B cell (primary cell): Measurements from ENCODE around the gene ADAMTS17. TPM values are rescaled to one million over a fixed set of nuclear protein-coding genes. Genes with fewer than 3 reads are reported as not detected.

Experiments used
- ATAC-seq: fragments of 200-7000 bp; cut with Tn5 transposase; one replicate; pipeline ENCODE4 v1.10.0; 2021; ENCODE audit warnings: low read depth, mild to moderate bottlenecking, moderate number of reproducible peaks, moderate library complexity
- CTCF ChIA-PET: fragments of 350-600 bp; sonication (Branson Sonifier 250); formaldehyde crosslinking; loops from one replicate; lab custom pipeline; 2021; ENCODE audit warnings: antibody characterized with exemption, inconsistent platforms; lab: Charles Lee
- POLR2A ChIA-PET: fragments of 350-600 bp; sonication (Branson Sonifier 250); formaldehyde crosslinking; loops from one replicate; lab custom pipeline; 2021; ENCODE audit warnings: antibody characterized with exemption; lab: Charles Lee
- DNase-seq: peaks from one replicate; pipeline ENCODE4 v3.0.0; 2013
- H2AFZ ChIP-seq: 2 replicates; pipeline ENCODE4 v1.6.1; 2012; ENCODE audit warnings: mild to moderate bottlenecking, low read depth, low read length; ENCODE audit not compliant: insufficient read depth, poor library complexity, severe bottlenecking
- H3K27ac ChIP-seq, 2 donors: 1 replicate in 1 of 2; 2 replicates in 1 of 2; pipeline ENCODE4 v1.5.1; 2012 to 2013; ENCODE audit warnings: low read length in 2 of 2, mild to moderate bottlenecking in 2 of 2, moderate library complexity in 1 of 2
- H3K27me3 ChIP-seq, 4 experiments: fragments of 200-600 bp in 1 of 4; sonication (generic) in 1 of 4; replicated peaks in 1 of 4; 1 replicate in 2 of 4; 2 replicates in 2 of 4; pipeline versions ENCODE4 v1.6.1 to v1.7.0; 2013 to 2016; ENCODE audit warnings: low read length in 3 of 4, mild to moderate bottlenecking in 2 of 4, mixed read lengths in 1 of 4, moderate library complexity in 1 of 4; ENCODE audit not compliant: insufficient read depth in 4 of 4, control insufficient read depth in 3 of 4; ENCODE audit errors: control extremely low read depth in 1 of 4
- H3K36me3 ChIP-seq, 2 experiments: replicated peaks in 1 of 2; 1 replicate in 1 of 2; 2 replicates in 1 of 2; pipeline versions ENCODE4 v1.6.1 to v1.7.1; 2013; ENCODE audit warnings: low read length in 1 of 2; ENCODE audit not compliant: insufficient read depth in 2 of 2, control insufficient read depth in 1 of 2; ENCODE audit errors: control extremely low read depth in 1 of 2, extremely low read depth in 1 of 2
- H3K4me1 ChIP-seq, 2 donors: fragments of 200-600 bp in 1 of 2; sonication (generic) in 1 of 2; 1 replicate in 1 of 2; 2 replicates in 1 of 2; pipeline versions ENCODE4 v1.5.1 to v1.6.1; 2013 to 2017; ENCODE audit warnings: low read length in 2 of 2; ENCODE audit not compliant: control insufficient read depth in 2 of 2, insufficient read depth in 2 of 2
- H3K4me2 ChIP-seq: replicated peaks from 2 replicates; pipeline ENCODE3; 2012; ENCODE audit warnings: mild to moderate bottlenecking, low read depth, low read length; ENCODE audit not compliant: poor library complexity, severe bottlenecking
- H3K4me3 ChIP-seq, 5 experiments: fragments of 200-600 bp in 1 of 5; sonication (generic) in 1 of 5; 1 replicate in 3 of 5; 2 replicates in 2 of 5; pipeline versions ENCODE4 v1.5.1 to v1.7.0; 2011 to 2016; ENCODE audit warnings: low read length in 4 of 5, mild to moderate bottlenecking in 4 of 5, low read depth in 2 of 5, control low read depth in 1 of 5, moderate library complexity in 1 of 5; ENCODE audit not compliant: insufficient read depth in 1 of 5; ENCODE audit errors: control extremely low read depth in 1 of 5, extremely low read depth in 1 of 5
- H3K79me2 ChIP-seq: fragments of 200-600 bp; sonication (generic); one replicate; pipeline ENCODE4 v1.6.0; 2016; ENCODE audit warnings: low read length; ENCODE audit not compliant: control insufficient read depth, insufficient read depth
- H3K9ac ChIP-seq: fragments of 200-600 bp; sonication (generic); 2 replicates; pipeline ENCODE4 v1.6.1; 2017; ENCODE audit warnings: mild to moderate bottlenecking, low read length, moderate library complexity
- H3K9me3 ChIP-seq, 3 donors: one replicate each; pipeline versions ENCODE4 v1.6.1 to v1.7.1; 2013; ENCODE audit warnings: low read length in 2 of 3; ENCODE audit not compliant: control insufficient read depth in 2 of 3, insufficient read depth in 1 of 3; ENCODE audit errors: control extremely low read depth in 1 of 3
- H4K20me1 ChIP-seq: 2 replicates; pipeline ENCODE4 v1.6.0; 2012; ENCODE audit warnings: mild to moderate bottlenecking, low read length; ENCODE audit not compliant: insufficient read depth, control insufficient read depth, poor library complexity, severe bottlenecking
- H3K27ac Mint-ChIP-seq: one replicate; pipeline ENCODE4 v1.8.0; 2021; ENCODE audit warnings: mixed read lengths
- H3K27me3 Mint-ChIP-seq: one replicate; pipeline ENCODE4 v1.8.0; 2021; ENCODE audit warnings: mixed read lengths
- H3K4me1 Mint-ChIP-seq: one replicate; pipeline ENCODE4 v1.8.0; 2021; ENCODE audit warnings: mixed read lengths
- H3K4me3 Mint-ChIP-seq: one replicate; pipeline ENCODE4 v1.8.0; 2021; ENCODE audit warnings: mixed read lengths
- H3K9me3 Mint-ChIP-seq: one replicate; pipeline ENCODE4 v1.8.0; 2022; ENCODE audit warnings: mixed read lengths; ENCODE audit not compliant: insufficient read depth
- EZH2 ChIP-seq: IDR thresholded peaks from 2 replicates; pipeline ENCODE4 v1.6.1; 2012; ENCODE audit warnings: borderline replicate concordance, low read depth, mild to moderate bottlenecking, moderate library complexity, low read length; ENCODE audit not compliant: insufficient read depth, poor library complexity, severe bottlenecking
- WGBS: methylation state at CpG from one replicate; pipeline ENCODE4 v1.1.5; 2013; ENCODE audit warnings: missing lambda C conversion rate; ENCODE audit not compliant: insufficient coverage; 5-methylcytosine and 5-hydroxymethylcytosine counted together
- intact Hi-C: fragments of 100-400 bp; cut with micrococcal nuclease; formaldehyde crosslinking; loops from one replicate; pipeline ENCODE4 v1.10.0; 2022
- polyA plus RNA-seq: library from polyadenylated mRNA; depleted of rRNA; stranded (reverse); fragments of >200 nt; gene quantifications from 2 replicates; pipeline ENCODE4 v1.2.3, GENCODE V29; 2012
- total RNA-seq, 2 donors: library from RNA; stranded (reverse); fragments of 120-200 nt in 1 of 2; gene quantifications; 1 replicate in 1 of 2; 2 replicates in 1 of 2; pipeline versions ENCODE4 v1.2.3 to v1.2.4, GENCODE V29; 2013 to 2022
- TF ChIP-seq, protein P1 (sequence below): fragments of 200-600 bp; IDR thresholded peaks from one replicate; pipeline ENCODE4 v1.8.0; 2022; ENCODE audit warnings: antibody characterized with exemption, mild to moderate bottlenecking

The ADAMTS17 gene
- total and polyA plus RNA-seq, 2 donors (not counting 1 experiment from before 2014, with no cell fraction given): 0.10 TPM; not detected in 1

DNA sequence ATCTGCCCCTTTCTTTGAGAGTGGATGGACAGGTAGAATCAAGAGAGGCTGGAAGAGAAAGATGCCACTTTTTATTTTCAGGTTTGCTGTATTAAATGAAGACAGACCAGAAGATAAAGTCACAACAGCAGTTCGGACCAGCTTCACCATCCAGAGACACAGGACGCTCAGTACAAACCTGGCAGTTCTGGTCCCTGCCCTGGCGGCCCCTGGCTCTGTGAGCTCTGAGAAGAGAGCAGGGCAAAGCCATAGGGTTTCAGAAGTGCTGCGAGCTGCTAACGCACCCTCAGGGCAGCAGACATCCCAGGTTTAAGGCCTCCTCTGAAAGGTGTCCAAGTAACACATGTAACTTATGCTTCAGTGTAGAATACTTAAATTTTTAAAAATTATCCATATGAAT, 216.8 kb downstream of the ADAMTS17 start:
- TF ChIP-seq, protein P1, sequence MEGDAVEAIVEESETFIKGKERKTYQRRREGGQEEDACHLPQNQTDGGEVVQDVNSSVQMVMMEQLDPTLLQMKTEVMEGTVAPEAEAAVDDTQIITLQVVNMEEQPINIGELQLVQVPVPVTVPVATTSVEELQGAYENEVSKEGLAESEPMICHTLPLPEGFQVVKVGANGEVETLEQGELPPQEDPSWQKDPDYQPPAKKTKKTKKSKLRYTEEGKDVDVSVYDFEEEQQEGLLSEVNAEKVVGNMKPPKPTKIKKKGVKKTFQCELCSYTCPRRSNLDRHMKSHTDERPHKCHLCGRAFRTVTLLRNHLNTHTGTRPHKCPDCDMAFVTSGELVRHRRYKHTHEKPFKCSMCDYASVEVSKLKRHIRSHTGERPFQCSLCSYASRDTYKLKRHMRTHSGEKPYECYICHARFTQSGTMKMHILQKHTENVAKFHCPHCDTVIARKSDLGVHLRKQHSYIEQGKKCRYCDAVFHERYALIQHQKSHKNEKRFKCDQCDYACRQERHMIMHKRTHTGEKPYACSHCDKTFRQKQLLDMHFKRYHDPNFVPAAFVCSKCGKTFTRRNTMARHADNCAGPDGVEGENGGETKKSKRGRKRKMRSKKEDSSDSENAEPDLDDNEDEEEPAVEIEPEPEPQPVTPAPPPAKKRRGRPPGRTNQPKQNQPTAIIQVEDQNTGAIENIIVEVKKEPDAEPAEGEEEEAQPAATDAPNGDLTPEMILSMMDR: no peak
- no peak for TF ChIP-seq EZH2
- POLR2A ChIA-PET: no interaction called here
- Histone ChIP-seq H3K9me3 (peaks cover 0 to 21% (median 19%) of the 10 kb centered on the region in 3 donors), H3K4me3 (no peak overlapping the region), H3K4me1 (no peaks in the 10 kb centered on the region), H4K20me1 (no peaks in the 10 kb centered on the region), H3K9ac (no peak overlapping the region), H3K27me3 (no peaks in the 10 kb centered on the region), H2AFZ (no peak overlapping the region), H3K36me3 (no peaks in the 10 kb centered on the region), H3K79me2 (no peaks in the 10 kb centered on the region), H3K4me2 (no peak overlapping the region), H3K27ac (no peak overlapping the region)
- Mint-ChIP-seq H3K9me3 (peaks cover 16% of the 10 kb centered on the region), H3K27ac (no peak overlapping the region), H3K4me3 (no peak overlapping the region), H3K27me3 (no peaks in the 10 kb centered on the region), H3K4me1 (no peaks in the 10 kb centered on the region)
- no peak for DNase-seq
- no peak for ATAC-seq
- intact Hi-C loops: no loop called here
- CTCF ChIA-PET: no interaction called here
- 94% methylated on average over 3 of the region's 5 CpGs for WGBS

DNA sequence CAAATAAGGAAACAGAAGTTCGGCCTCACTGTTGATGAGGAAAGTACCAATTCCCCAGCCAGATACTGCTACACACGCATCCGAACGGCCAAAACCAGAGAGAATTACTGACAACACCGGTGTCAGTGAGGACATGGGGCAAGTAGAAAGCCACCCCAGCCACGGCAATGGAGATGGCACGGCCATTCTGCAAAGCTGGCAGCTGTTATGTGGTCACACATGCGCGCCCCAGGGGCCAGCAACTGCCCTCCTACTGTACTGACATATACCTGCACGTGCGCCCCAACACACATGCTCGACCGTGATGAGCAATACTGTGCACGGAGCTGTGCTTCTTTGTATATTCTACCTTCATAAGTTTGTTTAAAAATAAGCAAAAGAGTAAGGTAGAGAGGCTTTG, 217.4 kb downstream of the ADAMTS17 start:
- no peak for ATAC-seq
- ChIA-PET CTCF (no interaction called here), POLR2A (no interaction called here)
- no peak overlapping the region for H3K4me3 Mint-ChIP-seq
- H3K4me2 ChIP-seq: no peak overlapping the region
- no peaks in the 10 kb centered on the region for H3K79me2 ChIP-seq
- peaks cover 22% of the 10 kb centered on the region for H3K9me3 Mint-ChIP-seq
- intact Hi-C loops: no loop called here
- H2AFZ ChIP-seq: no peak overlapping the region
- H4K20me1 ChIP-seq: no peaks in the 10 kb centered on the region
- H3K27me3 Mint-ChIP-seq: no peaks in the 10 kb centered on the region
- H3K9me3 ChIP-seq: peaks cover 0 to 24% (median 19%) of the 10 kb centered on the region in 3 donors
- H3K27ac Mint-ChIP-seq: no peak overlapping the region
- WGBS: 84% methylated on average over 8 of the region's 14 CpGs
- no peaks in the 10 kb centered on the region for H3K36me3 ChIP-seq
- DNase-seq: no peak
- no peaks in the 10 kb centered on the region for H3K4me1 ChIP-seq
- H3K27ac ChIP-seq: no peak overlapping the region
- no peak overlapping the region for H3K4me3 ChIP-seq
- no peaks in the 10 kb centered on the region for H3K27me3 ChIP-seq
- no peak for TF ChIP-seq EZH2
- TF ChIP-seq, protein P1: no peak
- H3K4me1 Mint-ChIP-seq: no peaks in the 10 kb centered on the region
- no peak overlapping the region for H3K9ac ChIP-seq
